Measurements from ENCODE around the gene LRMDA.

The LRMDA gene

GRCh38 chr10:75751232-75751631 lies 319.8 kb downstream of the LRMDA start:
- Histone ChIP-seq H2BK15ac (ENCODE audit: low read depth, poor library complexity, severe bottlenecking) (no peak overlapping the region), H3K9me3 (ENCODE audit: control insufficient read depth, low read length) (no peaks in the 10 kb centered on the region), H3K4me1 (ENCODE audit: control insufficient read depth, insufficient read depth, low read depth, low read length) (no peaks in the 10 kb centered on the region), H3K9ac (ENCODE audit: low read length) (no peak overlapping the region), H2BK5ac (ENCODE audit: low read depth, low read length, poor library complexity, severe bottlenecking) (no peak overlapping the region), H2AFZ (ENCODE audit: low read depth, low read length) (no peak overlapping the region), H3K14ac (ENCODE audit: low read length in 2 of 2) (no peak overlapping the region), H3K4me2 (ENCODE audit: low read length, poor library complexity, severe bottlenecking) (no peak overlapping the region), H2BK120ac (ENCODE audit: low read depth, low read length) (no peak overlapping the region), H3K27me3 (ENCODE audit: control insufficient read depth in 1 of 2, insufficient read depth in 1 of 2, low read length in 2 of 2) (peaks cover 0 to 3% of the 10 kb centered on the region in 2 experiments), H4K8ac (ENCODE audit: low read length) (no peak overlapping the region), H4K91ac (ENCODE audit: low read length) (no peak overlapping the region), H3K36me3 (ENCODE audit: control insufficient read depth in 1 of 2, insufficient read depth in 2 of 2, low read depth in 1 of 2, low read length in 2 of 2) (no peaks in the 10 kb centered on the region), H3K18ac (ENCODE audit: low read depth in 1 of 2, low read length in 2 of 2) (no peak overlapping the region), H2AK5ac (ENCODE audit: low read length, severe bottlenecking) (no peak overlapping the region), H3K79me1 (replicated peaks; ENCODE audit: low read length, poor library complexity, severe bottlenecking) (no peaks in the 10 kb centered on the region), H3K27ac (ENCODE audit: low read length, poor library complexity, severe bottlenecking) (no peak overlapping the region), H3K4me3 (ENCODE audit: insufficient read depth in 1 of 2, low read depth in 1 of 2, low read length in 2 of 2) (no peak overlapping the region), H3K4ac (ENCODE audit: low read depth in 1 of 2, low read length in 2 of 2) (no peak overlapping the region), H3K23ac (ENCODE audit: low read length in 2 of 2) (no peak overlapping the region), H2BK12ac (ENCODE audit: low read length in 2 of 2) (no peak overlapping the region)
- WGBS: 100% methylated on average over 5 of the region's 6 CpGs
- DNase-seq: no peak

- no peak overlapping the region for H2AK5ac ChIP-seq (ENCODE audit: low read length, severe bottlenecking)
- DNase-seq: no peak
- no peak overlapping the region for H2AFZ ChIP-seq (ENCODE audit: low read depth, low read length)
- WGBS: 96% methylated on average over 3 of the region's 3 CpGs
- H3K4me1 ChIP-seq (ENCODE audit: control insufficient read depth, insufficient read depth, low read depth, low read length): no peaks in the 10 kb centered on the region
- no peak overlapping the region for H3K18ac ChIP-seq (ENCODE audit: low read depth in 1 of 2, low read length in 2 of 2)
- H3K27ac ChIP-seq (ENCODE audit: low read length, poor library complexity, severe bottlenecking): no peak overlapping the region
- H2BK15ac ChIP-seq (ENCODE audit: low read depth, poor library complexity, severe bottlenecking): no peak overlapping the region
- H3K4ac ChIP-seq (ENCODE audit: low read depth in 1 of 2, low read length in 2 of 2): no peak overlapping the region
- no peak overlapping the region for H3K23ac ChIP-seq (ENCODE audit: low read length in 2 of 2)
- no peak overlapping the region for H4K91ac ChIP-seq (ENCODE audit: low read length)
- no peak overlapping the region for H2BK12ac ChIP-seq (ENCODE audit: low read length in 2 of 2)
- H3K9ac ChIP-seq (ENCODE audit: low read length): no peak overlapping the region
- H4K8ac ChIP-seq (ENCODE audit: low read length): no peak overlapping the region
- no peak overlapping the region for H3K4me3 ChIP-seq (ENCODE audit: insufficient read depth in 1 of 2, low read depth in 1 of 2, low read length in 2 of 2)
- no peak overlapping the region for H3K4me2 ChIP-seq (ENCODE audit: low read length, poor library complexity, severe bottlenecking)
- H2BK5ac ChIP-seq (ENCODE audit: low read depth, low read length, poor library complexity, severe bottlenecking): no peak overlapping the region
- H2BK120ac ChIP-seq (ENCODE audit: low read depth, low read length): no peak overlapping the region
- H3K27me3 ChIP-seq (ENCODE audit: control insufficient read depth in 1 of 2, insufficient read depth in 1 of 2, low read length in 2 of 2): peaks cover 3 to 4% of the 10 kb centered on the region in 2 experiments
- H3K79me1 ChIP-seq (replicated peaks; ENCODE audit: low read length, poor library complexity, severe bottlenecking): no peaks in the 10 kb centered on the region
- no peaks in the 10 kb centered on the region for H3K9me3 ChIP-seq (ENCODE audit: control insufficient read depth, low read length)
- no peaks in the 10 kb centered on the region for H3K36me3 ChIP-seq (ENCODE audit: control insufficient read depth in 1 of 2, insufficient read depth in 2 of 2, low read depth in 1 of 2, low read length in 2 of 2)
- H3K14ac ChIP-seq (ENCODE audit: low read length in 2 of 2): no peak overlapping the region
Measured at GRCh38 chr10:75753621-75754020, 322.2 kb downstream of the LRMDA start.

- no peak overlapping the region for H3K4me2 ChIP-seq (ENCODE audit: low read length, poor library complexity, severe bottlenecking)
- no peaks in the 10 kb centered on the region for H3K4me1 ChIP-seq (ENCODE audit: control insufficient read depth, insufficient read depth, low read depth, low read length)
- H3K9me3 ChIP-seq (ENCODE audit: control insufficient read depth, low read length): no peaks in the 10 kb centered on the region
- no peak overlapping the region for H4K8ac ChIP-seq (ENCODE audit: low read length)
- H3K27ac ChIP-seq (ENCODE audit: low read length, poor library complexity, severe bottlenecking): no peak overlapping the region
- H3K79me1 ChIP-seq (replicated peaks; ENCODE audit: low read length, poor library complexity, severe bottlenecking): no peaks in the 10 kb centered on the region
- H2AK5ac ChIP-seq (ENCODE audit: low read length, severe bottlenecking): no peak overlapping the region
- H3K4ac ChIP-seq (ENCODE audit: low read depth in 1 of 2, low read length in 2 of 2): no peak overlapping the region
- no peak overlapping the region for H2BK5ac ChIP-seq (ENCODE audit: low read depth, low read length, poor library complexity, severe bottlenecking)
- no peak overlapping the region for H2BK120ac ChIP-seq (ENCODE audit: low read depth, low read length)
- H2BK15ac ChIP-seq (ENCODE audit: low read depth, poor library complexity, severe bottlenecking): no peak overlapping the region
- no peak for DNase-seq
- H3K18ac ChIP-seq (ENCODE audit: low read depth in 1 of 2, low read length in 2 of 2): no peak overlapping the region
- no peak overlapping the region for H3K23ac ChIP-seq (ENCODE audit: low read length in 2 of 2)
- H3K14ac ChIP-seq (ENCODE audit: low read length in 2 of 2): no peak overlapping the region
- peak overlapping the region; percentile 43 for H3K9ac ChIP-seq (ENCODE audit: low read length)
- no peak overlapping the region for H3K4me3 ChIP-seq (ENCODE audit: insufficient read depth in 1 of 2, low read depth in 1 of 2, low read length in 2 of 2)
- H2AFZ ChIP-seq (ENCODE audit: low read depth, low read length): no peak overlapping the region
- H2BK12ac ChIP-seq (ENCODE audit: low read length in 2 of 2): no peak overlapping the region
- no peaks in the 10 kb centered on the region for H3K36me3 ChIP-seq (ENCODE audit: control insufficient read depth in 1 of 2, insufficient read depth in 2 of 2, low read depth in 1 of 2, low read length in 2 of 2)
- peaks cover 3 to 4% of the 10 kb centered on the region in 2 experiments for H3K27me3 ChIP-seq (ENCODE audit: control insufficient read depth in 1 of 2, insufficient read depth in 1 of 2, low read length in 2 of 2)
- 88% methylated on average over 5 of the region's 6 CpGs for WGBS
- H4K91ac ChIP-seq (ENCODE audit: low read length): no peak overlapping the region
Measured at GRCh38 chr10:75754096-75754831, 322.8 kb downstream of the LRMDA start.

- H3K14ac ChIP-seq (ENCODE audit: low read length in 2 of 2): peak overlapping the region in 1 of 2 experiments; percentile 78
- no peak overlapping the region for H3K4me2 ChIP-seq (ENCODE audit: low read length, poor library complexity, severe bottlenecking)
- WGBS: 100% methylated on average over 4 of the region's 6 CpGs
- H3K27me3 ChIP-seq (ENCODE audit: control insufficient read depth in 1 of 2, insufficient read depth in 1 of 2, low read length in 2 of 2): peaks cover 3 to 4% of the 10 kb centered on the region in 2 experiments
- H3K18ac ChIP-seq (ENCODE audit: low read depth in 1 of 2, low read length in 2 of 2): no peak overlapping the region
- no peaks in the 10 kb centered on the region for H3K4me1 ChIP-seq (ENCODE audit: control insufficient read depth, insufficient read depth, low read depth, low read length)
- H3K36me3 ChIP-seq (ENCODE audit: control insufficient read depth in 1 of 2, insufficient read depth in 2 of 2, low read depth in 1 of 2, low read length in 2 of 2): no peaks in the 10 kb centered on the region
- no peak overlapping the region for H2AFZ ChIP-seq (ENCODE audit: low read depth, low read length)
- H3K79me1 ChIP-seq (replicated peaks; ENCODE audit: low read length, poor library complexity, severe bottlenecking): no peaks in the 10 kb centered on the region
- no peaks in the 10 kb centered on the region for H3K9me3 ChIP-seq (ENCODE audit: control insufficient read depth, low read length)
- no peak overlapping the region for H2BK12ac ChIP-seq (ENCODE audit: low read length in 2 of 2)
- no peak overlapping the region for H3K4ac ChIP-seq (ENCODE audit: low read depth in 1 of 2, low read length in 2 of 2)
- H3K27ac ChIP-seq (ENCODE audit: low read length, poor library complexity, severe bottlenecking): no peak overlapping the region
- H4K91ac ChIP-seq (ENCODE audit: low read length): no peak overlapping the region
- H2BK15ac ChIP-seq (ENCODE audit: low read depth, poor library complexity, severe bottlenecking): no peak overlapping the region
- no peak overlapping the region for H3K4me3 ChIP-seq (ENCODE audit: insufficient read depth in 1 of 2, low read depth in 1 of 2, low read length in 2 of 2)
- H4K8ac ChIP-seq (ENCODE audit: low read length): no peak overlapping the region
- H3K23ac ChIP-seq (ENCODE audit: low read length in 2 of 2): no peak overlapping the region
- no peak overlapping the region for H2BK120ac ChIP-seq (ENCODE audit: low read depth, low read length)
- DNase-seq: no peak
- H2BK5ac ChIP-seq (ENCODE audit: low read depth, low read length, poor library complexity, severe bottlenecking): no peak overlapping the region
- no peak overlapping the region for H3K9ac ChIP-seq (ENCODE audit: low read length)
- H2AK5ac ChIP-seq (ENCODE audit: low read length, severe bottlenecking): no peak overlapping the region
Measured at GRCh38 chr10:75755528-75755927, 324.1 kb downstream of the LRMDA start.

All from mesenchymal stem cell (in vitro differentiated cells and primary cell).